SK-N-MC (cell line): ENCODE measurements around the gene ARFRP1.

Experiments used
- EZH2 ChIP-seq: fragments of 200-600 bp; sonication (generic); IDR thresholded peaks from one replicate; pipeline ENCODE4 v1.6.1; 2017; ENCODE audit warnings: antibody characterized with exemption
- POLR2AphosphoS5 ChIP-seq: IDR thresholded peaks from 2 replicates; pipeline ENCODE4 v1.6.1; 2012; ENCODE audit warnings: mild to moderate bottlenecking, low read depth, low read length, borderline replicate concordance

DNA sequence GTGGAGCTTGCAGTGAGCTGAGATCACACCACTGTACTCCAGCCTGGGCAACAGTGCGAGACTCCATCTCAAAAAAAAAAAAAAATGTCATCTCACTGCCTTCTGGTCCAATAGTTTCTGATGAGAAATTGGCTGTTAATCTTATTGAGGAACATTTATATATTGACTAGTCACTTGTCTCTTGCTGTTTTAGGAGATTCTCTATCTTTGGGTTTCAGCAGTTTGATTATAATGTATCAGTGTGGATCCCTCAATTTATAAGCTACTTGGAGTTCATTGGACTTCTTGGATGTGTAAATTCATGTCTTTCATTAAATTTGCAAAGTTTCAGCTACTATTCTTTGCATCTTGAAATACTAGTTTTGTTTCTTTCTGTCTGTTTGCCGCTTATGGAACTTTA, 11.2 kb upstream of the ARFRP1 start:
- no peak for TF ChIP-seq EZH2
- TF ChIP-seq POLR2AphosphoS5: no peak
